ENCODE measurements around the gene STOM.

DNA sequence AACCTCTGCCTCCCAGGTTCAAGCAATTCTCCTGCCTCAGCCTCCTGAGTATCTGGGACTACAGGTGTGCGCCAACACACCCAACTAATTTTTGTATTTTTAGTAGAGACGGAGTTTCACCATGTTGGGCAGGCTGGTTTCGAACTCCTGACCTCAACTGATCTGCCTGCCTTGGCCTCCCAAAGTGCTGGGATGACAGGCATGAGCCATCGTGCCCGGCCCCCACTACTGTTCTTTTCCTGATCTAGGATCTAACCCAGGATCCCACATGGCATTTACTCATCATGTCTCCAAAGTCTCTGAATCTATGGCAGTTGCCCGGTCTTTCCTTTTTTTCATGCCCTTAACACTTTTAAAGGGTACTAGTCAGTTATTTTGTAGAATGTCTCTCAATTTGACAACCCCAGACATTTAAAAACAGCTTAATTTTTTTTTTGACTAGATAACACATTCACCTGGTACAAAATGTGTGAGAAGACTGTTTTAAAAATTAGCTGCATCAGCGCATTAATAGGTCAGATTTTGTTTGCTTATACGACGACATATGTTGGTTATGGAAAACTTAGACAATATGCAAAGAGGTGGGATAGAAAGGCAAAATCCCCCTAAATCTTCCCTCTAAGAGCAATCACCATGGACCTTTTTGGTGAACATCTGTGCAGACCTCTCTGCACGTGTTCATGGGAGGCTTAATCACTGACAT lies 46.5 kb downstream of the STOM start:
- TF ChIP-seq, protein P1, sequence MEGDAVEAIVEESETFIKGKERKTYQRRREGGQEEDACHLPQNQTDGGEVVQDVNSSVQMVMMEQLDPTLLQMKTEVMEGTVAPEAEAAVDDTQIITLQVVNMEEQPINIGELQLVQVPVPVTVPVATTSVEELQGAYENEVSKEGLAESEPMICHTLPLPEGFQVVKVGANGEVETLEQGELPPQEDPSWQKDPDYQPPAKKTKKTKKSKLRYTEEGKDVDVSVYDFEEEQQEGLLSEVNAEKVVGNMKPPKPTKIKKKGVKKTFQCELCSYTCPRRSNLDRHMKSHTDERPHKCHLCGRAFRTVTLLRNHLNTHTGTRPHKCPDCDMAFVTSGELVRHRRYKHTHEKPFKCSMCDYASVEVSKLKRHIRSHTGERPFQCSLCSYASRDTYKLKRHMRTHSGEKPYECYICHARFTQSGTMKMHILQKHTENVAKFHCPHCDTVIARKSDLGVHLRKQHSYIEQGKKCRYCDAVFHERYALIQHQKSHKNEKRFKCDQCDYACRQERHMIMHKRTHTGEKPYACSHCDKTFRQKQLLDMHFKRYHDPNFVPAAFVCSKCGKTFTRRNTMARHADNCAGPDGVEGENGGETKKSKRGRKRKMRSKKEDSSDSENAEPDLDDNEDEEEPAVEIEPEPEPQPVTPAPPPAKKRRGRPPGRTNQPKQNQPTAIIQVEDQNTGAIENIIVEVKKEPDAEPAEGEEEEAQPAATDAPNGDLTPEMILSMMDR (IDR thresholded peaks at IDR 0.05): no peak
- TF ChIP-seq POLR2A (IDR thresholded peaks at IDR 0.05): no peak
